HEK293 (cell line): ENCODE data around the gene EDIL3.
"Not testable (repeated sequence)": the region's sequence is repeated elsewhere in the genome, so short reads cannot be mapped to it uniquely, and the experiment has no call there.

Experiments
- CTCF ChIA-PET: fragments of 350-600 bp; formaldehyde crosslinking; extraction: SDS; loops from one replicate; lab custom pipeline; 2021; ENCODE audit warnings: antibody characterized with exemption; lab: Yijun Ruan, JAX
- POLR2A ChIA-PET: fragments of 300-600 bp; formaldehyde crosslinking; extraction: SDS; loops from one replicate; lab custom pipeline; 2020; ENCODE audit warnings: antibody characterized with exemption, inconsistent platforms; lab: Yijun Ruan, JAX
- H3K27ac ChIP-seq: fragments of 200-500 bp; sonication (Bioruptor generic); 2 replicates; pipeline ENCODE4 v1.5.1; 2014; ENCODE audit warnings: low read depth, low read length, control low read depth, inconsistent platforms; ENCODE audit errors: extremely low read depth
- H3K36me3 ChIP-seq, 2 experiments: fragments of 200-500 bp in 1 of 2; sonication (Bioruptor generic) in 1 of 2; 1 replicate in 1 of 2; 2 replicates in 1 of 2; pipeline ENCODE4 v1.5.1; 2014 to 2017; ENCODE audit warnings: inconsistent platforms in 2 of 2, low read length in 2 of 2; ENCODE audit not compliant: control insufficient read depth in 2 of 2, insufficient read depth in 1 of 2
- H3K4me1 ChIP-seq: fragments of 200-500 bp; sonication (Bioruptor generic); 2 replicates; pipeline ENCODE4 v1.5.1; 2014; ENCODE audit warnings: mild to moderate bottlenecking, low read length, inconsistent platforms; ENCODE audit not compliant: control insufficient read depth, insufficient read depth
- H3K4me3 ChIP-seq: 2 replicates; pipeline ENCODE4 v1.5.1; 2011; ENCODE audit warnings: low read depth, mild to moderate bottlenecking, control low read depth, low read length, moderate library complexity
- H3K9me3 ChIP-seq: fragments of 200-500 bp; sonication (Bioruptor generic); 2 replicates; pipeline ENCODE4 v1.5.1; 2014; ENCODE audit warnings: low read depth, low read length, inconsistent platforms; ENCODE audit not compliant: control insufficient read depth, insufficient read depth
- KLF1 ChIP-seq: fragments of 450-650 bp; formaldehyde crosslinking; IDR thresholded peaks from 2 replicates; pipeline ENCODE4 v1.5.1; 2016; ENCODE audit warnings: missing biosample characterization, missing genetic modification characterization
- KLF10 ChIP-seq: fragments of 450-650 bp; IDR thresholded peaks from 2 replicates; pipeline ENCODE4 v1.5.1; 2018; ENCODE audit warnings: missing biosample characterization, mild to moderate bottlenecking, missing genetic modification characterization
- SETDB1 ChIP-seq: IDR thresholded peaks from one replicate; pipeline ENCODE4 v1.6.1; 2017; ENCODE audit warnings: mild to moderate bottlenecking, low read length, moderate library complexity, mixed read lengths; ENCODE audit not compliant: insufficient read length
- ZBTB10 ChIP-seq: fragments of 450-650 bp; formaldehyde crosslinking; IDR thresholded peaks from 2 replicates; pipeline ENCODE4 v1.5.1; 2016; ENCODE audit warnings: missing biosample characterization, missing genetic modification characterization
- ZBTB17 ChIP-seq: fragments of 450-650 bp; formaldehyde crosslinking; IDR thresholded peaks from 2 replicates; pipeline ENCODE4 v1.5.1; 2016; ENCODE audit warnings: missing biosample characterization, missing genetic modification characterization
- ZNF132 ChIP-seq: fragments of 450-650 bp; formaldehyde crosslinking; IDR thresholded peaks from 2 replicates; pipeline ENCODE4 v1.5.1; 2017; ENCODE audit warnings: missing biosample characterization, missing genetic modification characterization, borderline replicate concordance
- ZNF184 ChIP-seq: fragments of 450-650 bp; IDR thresholded peaks from 2 replicates; pipeline ENCODE4 v1.5.1; 2018; ENCODE audit warnings: missing biosample characterization, mild to moderate bottlenecking, missing genetic modification characterization
- ZNF2 ChIP-seq: fragments of 450-650 bp; formaldehyde crosslinking; IDR thresholded peaks from 2 replicates; pipeline ENCODE4 v1.5.1; 2016; ENCODE audit warnings: missing biosample characterization, missing genetic modification characterization
- ZNF23 ChIP-seq: fragments of 450-650 bp; formaldehyde crosslinking; IDR thresholded peaks from 2 replicates; pipeline ENCODE4 v1.5.1; 2016; ENCODE audit warnings: missing biosample characterization, missing genetic modification characterization, borderline replicate concordance
- ZNF391 ChIP-seq: fragments of 450-650 bp; formaldehyde crosslinking; IDR thresholded peaks from 2 replicates; pipeline ENCODE4 v1.5.1; 2016; ENCODE audit warnings: low read depth, missing biosample characterization, missing genetic modification characterization, borderline replicate concordance
- ZNF529 ChIP-seq: fragments of 450-650 bp; formaldehyde crosslinking; IDR thresholded peaks from 2 replicates; pipeline ENCODE4 v1.5.1; 2017; ENCODE audit warnings: missing genetic modification characterization, missing biosample characterization; ENCODE audit not compliant: insufficient replicate concordance
- ZNF610 ChIP-seq: fragments of 450-650 bp; formaldehyde crosslinking; IDR thresholded peaks from 2 replicates; pipeline ENCODE4 v1.5.1; 2016; ENCODE audit warnings: missing biosample characterization, missing genetic modification characterization, borderline replicate concordance
- ZNF660 ChIP-seq: fragments of 450-650 bp; IDR thresholded peaks from 2 replicates; pipeline ENCODE4 v1.5.1; 2018; ENCODE audit warnings: missing biosample characterization, mild to moderate bottlenecking, missing genetic modification characterization
- ZNF76 ChIP-seq: fragments of 450-650 bp; formaldehyde crosslinking; IDR thresholded peaks from 2 replicates; pipeline ENCODE4; 2016; ENCODE audit warnings: low read depth, missing biosample characterization, missing genetic modification characterization, borderline replicate concordance
- ZNF776 ChIP-seq: fragments of 450-650 bp; formaldehyde crosslinking; IDR thresholded peaks from 2 replicates; pipeline ENCODE4 v1.5.0; 2017; ENCODE audit warnings: missing biosample characterization, missing genetic modification characterization, borderline replicate concordance
- ZNF791 ChIP-seq: fragments of 450-650 bp; formaldehyde crosslinking; IDR thresholded peaks from 2 replicates; pipeline ENCODE4 v1.5.1; 2016; ENCODE audit warnings: missing biosample characterization, missing genetic modification characterization
- ZSCAN16 ChIP-seq: fragments of 450-650 bp; formaldehyde crosslinking; IDR thresholded peaks from 2 replicates; pipeline ENCODE4 v1.5.1; 2016; ENCODE audit warnings: missing biosample characterization, missing genetic modification characterization
- ZSCAN18 ChIP-seq: fragments of 450-650 bp; formaldehyde crosslinking; IDR thresholded peaks from 2 replicates; pipeline ENCODE4 v1.5.1; 2016; ENCODE audit warnings: missing biosample characterization, missing genetic modification characterization
- ZSCAN23 ChIP-seq: fragments of 450-650 bp; formaldehyde crosslinking; IDR thresholded peaks from 2 replicates; pipeline ENCODE4 v1.5.1; 2016; ENCODE audit warnings: missing biosample characterization, missing genetic modification characterization
- ZXDB ChIP-seq: fragments of 450-650 bp; formaldehyde crosslinking; IDR thresholded peaks from 2 replicates; pipeline ENCODE4 v1.5.1; 2016; ENCODE audit warnings: missing biosample characterization, missing genetic modification characterization

Gene EDIL3

DNA sequence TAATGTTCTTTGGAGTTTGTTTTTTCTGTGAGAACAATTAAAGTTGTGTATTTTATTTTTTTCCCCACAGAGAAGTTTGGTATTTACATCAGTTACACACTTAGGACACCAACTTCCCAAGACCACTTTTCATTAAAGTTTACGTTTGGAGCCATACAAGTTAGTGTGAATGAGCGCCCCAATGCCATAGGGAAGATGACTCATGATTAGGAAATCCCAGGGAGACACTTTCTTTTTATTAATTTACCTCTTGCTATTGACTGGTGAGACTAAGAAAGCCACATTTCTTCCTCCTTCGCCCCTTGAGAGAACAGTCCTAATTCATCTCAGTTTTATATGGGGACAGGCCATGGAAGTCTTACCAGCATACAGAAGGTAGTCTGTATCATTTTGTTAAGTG, 57.1 kb downstream of the EDIL3 start:
- Histone ChIP-seq H3K36me3 (no peaks in the 10 kb centered on the region), H3K4me1 (no peaks in the 10 kb centered on the region), H3K4me3 (no peak overlapping the region), H3K9me3 (no peaks in the 10 kb centered on the region; the same call in 1 of the 2 replicates), H3K27ac (no peak overlapping the region)
- CTCF ChIA-PET, result no interaction called here
- POLR2A ChIA-PET, result no interaction called here
- TF ChIP-seq ZXDB (tag by site-specific recombination) (no peak), ZNF660 (tag by site-specific recombination) (no peak), ZNF132 (tag by site-specific recombination) (no peak), ZNF391 (tag by site-specific recombination) (no peak), ZNF529 (no peak), ZBTB10 (tag by site-specific recombination) (no peak), ZSCAN23 (tag by site-specific recombination) (no peak), ZNF23 (tag by site-specific recombination) (no peak), KLF10 (tag by site-specific recombination) (no peak), ZNF776 (tag by site-specific recombination) (no peak), ZNF76 (no peak), ZSCAN18 (tag by site-specific recombination) (no peak), ZBTB17 (tag by site-specific recombination) (no peak), ZSCAN16 (tag by site-specific recombination) (no peak), ZNF184 (tag by site-specific recombination) (no peak), ZNF2 (tag by site-specific recombination) (no peak), KLF1 (tag by site-specific recombination) (no peak)

GRCh38 chr5:84322646-84323045, 62.0 kb downstream of the EDIL3 start:
- POLR2A ChIA-PET, result no interaction called here
- peak; percentile 17 for TF ChIP-seq SETDB1
- peak; percentile 91 for TF ChIP-seq ZNF791
- TF ChIP-seq ZNF610 (tag by site-specific recombination), result no peak
- TF ChIP-seq, all 188 proteins: peak for 2

DNA sequence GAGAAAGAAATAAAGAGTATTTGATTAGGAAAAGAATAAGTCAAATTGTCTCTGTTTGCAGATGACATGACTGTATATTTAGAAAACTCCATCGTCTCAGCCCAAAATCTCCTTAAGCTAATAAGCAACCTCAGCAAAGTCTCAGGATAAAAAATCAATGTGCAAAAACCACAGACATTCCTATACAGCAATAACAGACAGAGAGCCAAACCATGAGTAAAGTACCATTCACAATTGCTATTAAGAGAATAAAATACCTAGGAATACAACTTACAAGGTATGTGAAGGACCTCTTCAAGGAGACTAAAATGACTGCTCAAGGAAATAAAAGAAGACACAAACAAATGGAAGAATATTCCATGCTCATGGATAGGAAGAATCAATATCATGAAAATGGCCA, 66.9 kb downstream of the EDIL3 start:
- H3K4me1 ChIP-seq, POLR2A ChIA-PET, H3K36me3 ChIP-seq, H3K4me3 ChIP-seq, H3K27ac ChIP-seq, H3K9me3 ChIP-seq, CTCF ChIA-PET: not testable (repeated sequence)

More at GRCh38 chr5:84322646-84323045, 62.0 kb downstream of the EDIL3 start:
- Histone ChIP-seq H3K36me3 (no peaks in the 10 kb centered on the region), H3K4me3 (no peak overlapping the region), H3K4me1 (no peaks in the 10 kb centered on the region), H3K9me3 (no peaks in the 10 kb centered on the region; the same call in 1 of the 2 replicates), H3K27ac (no peak overlapping the region)
- CTCF ChIA-PET, result no interaction called here

DNA sequence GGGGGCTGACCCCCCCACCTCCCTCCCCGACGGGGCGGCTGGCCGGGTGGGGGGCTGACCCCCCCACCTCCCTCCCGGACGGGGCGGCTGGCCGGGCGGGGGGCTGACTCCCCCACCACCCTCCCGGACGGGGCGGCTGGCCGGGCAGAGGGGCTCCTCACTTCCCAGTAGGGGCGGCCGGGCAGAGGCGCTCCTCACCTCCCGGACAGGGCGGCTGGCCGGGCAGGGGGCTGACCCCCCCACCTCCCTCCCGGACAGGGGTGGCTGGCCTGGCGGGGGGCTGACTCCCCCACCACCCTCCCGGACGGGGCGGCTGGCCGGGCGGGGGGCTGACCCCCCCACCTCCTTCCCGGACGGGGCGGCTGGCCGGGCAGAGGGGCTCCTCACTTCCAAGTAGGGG, 72.4 kb downstream of the EDIL3 start:
- H3K4me3 ChIP-seq, H3K27ac ChIP-seq, H3K9me3 ChIP-seq, POLR2A ChIA-PET, CTCF ChIA-PET, H3K4me1 ChIP-seq, H3K36me3 ChIP-seq: not testable (repeated sequence)

GRCh38 chr5:84309850-84310249, 74.8 kb downstream of the EDIL3 start:
- H3K4me1 ChIP-seq, H3K36me3 ChIP-seq, H3K4me3 ChIP-seq, POLR2A ChIA-PET, H3K27ac ChIP-seq, H3K9me3 ChIP-seq: not testable (repeated sequence)
- CTCF ChIA-PET, result interaction anchor here (0.7 kb wide), 1 partner anchor 23 kb away, joined by 3 read pairs; no protein-coding TSS in a partner anchor
